Mammary epithelial cell (primary cell): ENCODE results near the gene SSBP3.

ENCODE experiments used
- EZH2 ChIP-seq: IDR thresholded peaks from 2 replicates; pipeline ENCODE4 v1.6.1; 2012; ENCODE audit warnings: low read length, inconsistent platforms, borderline replicate concordance
- TF ChIP-seq, protein P1 (sequence below), 2 donors: IDR thresholded peaks in 1 of 2; conservative IDR thresholded peaks in 1 of 2; 2 replicates each; pipeline ENCODE4 v1.5.1; 2011 to 2012; ENCODE audit warnings: inconsistent platforms in 2 of 2, low read length in 2 of 2, mild to moderate bottlenecking in 2 of 2, control low read depth in 1 of 2, low read depth in 1 of 2; ENCODE audit not compliant: insufficient read depth in 1 of 2; ENCODE audit errors: extremely low read depth in 1 of 2

DNA sequence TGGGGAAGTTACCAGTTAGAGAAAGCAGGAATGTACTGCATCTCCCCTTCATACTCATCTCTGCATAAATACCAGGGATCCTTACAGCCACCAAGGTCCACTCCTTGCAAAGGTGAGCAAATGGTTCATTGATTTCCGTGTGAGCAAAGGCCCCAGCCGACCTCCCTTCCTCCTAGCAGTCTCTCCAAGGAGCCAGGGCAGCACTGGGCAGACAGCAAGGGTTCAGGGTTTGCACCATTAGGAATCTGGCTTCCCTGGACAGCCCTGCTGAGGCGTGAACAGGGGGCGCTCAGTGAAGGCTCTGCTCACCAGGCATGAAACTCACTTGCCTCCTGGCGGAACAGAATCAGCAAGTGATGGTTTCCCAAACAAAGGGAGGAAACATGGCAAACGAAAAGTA is 140.5 kb downstream of the SSBP3 start:
- TF ChIP-seq, protein P1, sequence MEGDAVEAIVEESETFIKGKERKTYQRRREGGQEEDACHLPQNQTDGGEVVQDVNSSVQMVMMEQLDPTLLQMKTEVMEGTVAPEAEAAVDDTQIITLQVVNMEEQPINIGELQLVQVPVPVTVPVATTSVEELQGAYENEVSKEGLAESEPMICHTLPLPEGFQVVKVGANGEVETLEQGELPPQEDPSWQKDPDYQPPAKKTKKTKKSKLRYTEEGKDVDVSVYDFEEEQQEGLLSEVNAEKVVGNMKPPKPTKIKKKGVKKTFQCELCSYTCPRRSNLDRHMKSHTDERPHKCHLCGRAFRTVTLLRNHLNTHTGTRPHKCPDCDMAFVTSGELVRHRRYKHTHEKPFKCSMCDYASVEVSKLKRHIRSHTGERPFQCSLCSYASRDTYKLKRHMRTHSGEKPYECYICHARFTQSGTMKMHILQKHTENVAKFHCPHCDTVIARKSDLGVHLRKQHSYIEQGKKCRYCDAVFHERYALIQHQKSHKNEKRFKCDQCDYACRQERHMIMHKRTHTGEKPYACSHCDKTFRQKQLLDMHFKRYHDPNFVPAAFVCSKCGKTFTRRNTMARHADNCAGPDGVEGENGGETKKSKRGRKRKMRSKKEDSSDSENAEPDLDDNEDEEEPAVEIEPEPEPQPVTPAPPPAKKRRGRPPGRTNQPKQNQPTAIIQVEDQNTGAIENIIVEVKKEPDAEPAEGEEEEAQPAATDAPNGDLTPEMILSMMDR (conservative IDR thresholded peaks at IDR 0.05 in 1 of 2, IDR thresholded peaks at IDR 0.05 in 1 of 2; ENCODE audit: extremely low read depth in 1 of 2, insufficient read depth in 1 of 2, low read depth in 1 of 2, low read length in 2 of 2) = no peak
- no peak for TF ChIP-seq EZH2
